Neutrophil (primary cell): ENCODE data around the gene MPPED1.

ENCODE experiments used
- H3K27ac ChIP-seq: fragments of 200-600 bp; sonication (generic); 2 replicates; pipeline ENCODE4 v1.5.1; 2016; ENCODE audit warnings: mild to moderate bottlenecking, moderate library complexity
- H3K27me3 ChIP-seq: fragments of 200-600 bp; sonication (generic); 2 replicates; pipeline ENCODE4 v1.6.0; 2016; ENCODE audit warnings: mild to moderate bottlenecking
- H3K36me3 ChIP-seq: fragments of 200-600 bp; sonication (generic); 2 replicates; pipeline ENCODE4 v1.5.1; 2017
- H3K4me1 ChIP-seq, 2 experiments: fragments of 200-600 bp in 1 of 2; sonication (generic) in 1 of 2; 1 replicate in 1 of 2; 2 replicates in 1 of 2; pipeline versions ENCODE4 v1.5.1 to v1.6.1; 2013 to 2016; ENCODE audit warnings: low read depth in 1 of 2, low read length in 1 of 2, mild to moderate bottlenecking in 1 of 2, moderate library complexity in 1 of 2; ENCODE audit not compliant: control insufficient read depth in 1 of 2, insufficient read depth in 1 of 2
- H3K4me3 ChIP-seq, 2 experiments: fragments of 200-600 bp in 1 of 2; sonication (generic) in 1 of 2; 1 replicate in 1 of 2; 2 replicates in 1 of 2; pipeline ENCODE4 v1.5.1; 2013 to 2016; ENCODE audit warnings: low read depth in 1 of 2, low read length in 1 of 2, mild to moderate bottlenecking in 1 of 2, moderate library complexity in 1 of 2
- H3K9me3 ChIP-seq: fragments of 200-600 bp; sonication (generic); 2 replicates; pipeline ENCODE4 v1.5.1; 2016
- TF ChIP-seq, protein P1 (sequence below): fragments of 200-600 bp; sonication (generic); IDR thresholded peaks from 2 replicates; pipeline ENCODE4 v1.5.1; 2016; ENCODE audit warnings: antibody characterized with exemption

The MPPED1 gene

DNA sequence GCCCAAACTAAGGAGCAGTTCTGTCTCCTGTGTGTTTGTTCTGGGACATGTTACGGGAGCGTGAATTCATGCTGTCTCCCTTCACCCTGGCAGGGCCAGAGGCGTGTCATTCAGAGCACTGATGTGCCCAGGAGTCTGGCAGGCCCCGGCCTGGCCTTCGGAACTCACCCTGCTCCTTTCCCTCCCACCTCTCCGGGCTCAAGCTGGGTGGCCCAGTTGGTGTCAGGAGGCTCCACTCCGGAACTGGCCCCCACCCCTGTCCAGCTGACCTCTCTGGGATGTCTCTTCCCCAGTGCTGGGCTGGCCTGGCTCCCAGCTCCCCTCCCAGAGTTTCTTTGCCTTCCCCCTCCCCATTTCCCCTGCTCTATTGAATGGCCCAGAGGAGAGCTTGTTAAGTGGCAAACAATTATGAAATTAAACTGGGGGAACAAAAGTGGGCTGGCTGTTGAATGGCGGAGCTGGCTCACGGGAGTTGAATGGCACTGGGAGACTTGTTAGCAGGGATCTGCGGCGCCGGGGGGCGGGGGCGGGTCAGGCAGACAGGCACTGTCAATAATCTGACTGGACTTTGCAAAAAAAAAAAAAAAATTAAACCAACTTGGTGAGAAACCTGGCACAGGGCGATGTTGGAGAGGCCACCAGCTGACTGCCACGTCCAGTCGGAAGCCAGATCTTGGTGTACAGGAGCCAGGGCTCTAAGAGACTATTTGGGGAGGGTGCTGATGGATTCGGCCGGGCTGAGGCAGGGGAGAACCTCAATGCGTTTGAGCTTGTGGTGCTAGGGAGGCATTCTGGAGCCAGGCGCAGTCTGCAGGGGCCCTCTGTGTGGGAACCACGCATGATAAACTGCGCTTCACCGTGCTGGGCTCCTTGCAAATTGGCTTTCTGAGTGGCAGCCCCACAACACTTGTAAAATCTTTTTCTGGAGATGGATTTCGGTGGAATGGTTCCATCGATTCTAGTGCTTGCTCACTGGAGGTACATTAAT, 1.3 kb downstream of the MPPED1 start:
- Histone ChIP-seq H3K4me3 (no peak overlapping the region), H3K27me3 (peaks cover 86% of the 10 kb centered on the region)

DNA sequence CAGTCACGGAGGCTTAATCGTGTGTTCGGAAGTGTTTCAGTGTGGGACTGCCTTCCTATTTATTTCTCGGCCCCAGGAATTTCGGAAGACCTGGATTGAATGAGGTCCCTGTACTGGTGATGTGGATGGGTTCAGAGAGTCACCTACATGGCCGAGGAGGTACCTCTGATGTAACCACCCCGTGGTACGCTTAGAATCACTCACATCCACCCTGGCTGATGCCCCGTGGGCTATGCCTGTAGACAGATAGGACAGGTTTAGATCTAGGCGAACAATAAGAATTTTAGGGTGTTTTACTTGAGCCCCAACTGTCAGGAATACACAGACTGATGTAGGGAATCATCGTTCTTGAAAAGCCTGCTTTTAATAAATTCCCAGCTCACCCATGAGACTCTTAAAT, 2.0 kb downstream of the MPPED1 start:
- no peak overlapping the region for H3K4me3 ChIP-seq
- TF ChIP-seq, protein P1, sequence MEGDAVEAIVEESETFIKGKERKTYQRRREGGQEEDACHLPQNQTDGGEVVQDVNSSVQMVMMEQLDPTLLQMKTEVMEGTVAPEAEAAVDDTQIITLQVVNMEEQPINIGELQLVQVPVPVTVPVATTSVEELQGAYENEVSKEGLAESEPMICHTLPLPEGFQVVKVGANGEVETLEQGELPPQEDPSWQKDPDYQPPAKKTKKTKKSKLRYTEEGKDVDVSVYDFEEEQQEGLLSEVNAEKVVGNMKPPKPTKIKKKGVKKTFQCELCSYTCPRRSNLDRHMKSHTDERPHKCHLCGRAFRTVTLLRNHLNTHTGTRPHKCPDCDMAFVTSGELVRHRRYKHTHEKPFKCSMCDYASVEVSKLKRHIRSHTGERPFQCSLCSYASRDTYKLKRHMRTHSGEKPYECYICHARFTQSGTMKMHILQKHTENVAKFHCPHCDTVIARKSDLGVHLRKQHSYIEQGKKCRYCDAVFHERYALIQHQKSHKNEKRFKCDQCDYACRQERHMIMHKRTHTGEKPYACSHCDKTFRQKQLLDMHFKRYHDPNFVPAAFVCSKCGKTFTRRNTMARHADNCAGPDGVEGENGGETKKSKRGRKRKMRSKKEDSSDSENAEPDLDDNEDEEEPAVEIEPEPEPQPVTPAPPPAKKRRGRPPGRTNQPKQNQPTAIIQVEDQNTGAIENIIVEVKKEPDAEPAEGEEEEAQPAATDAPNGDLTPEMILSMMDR, result no peak
- H3K27ac ChIP-seq, result no peak overlapping the region
- H3K36me3 ChIP-seq, result no peaks in the 10 kb centered on the region
- no peaks in the 10 kb centered on the region for H3K4me1 ChIP-seq
- H3K27me3 ChIP-seq, result peaks cover 79% of the 10 kb centered on the region
- no peaks in the 10 kb centered on the region for H3K9me3 ChIP-seq

More for the DNA sequence above, 1.3 kb downstream of the MPPED1 start:
- Histone ChIP-seq H3K36me3 (no peaks in the 10 kb centered on the region), H3K27ac (no peak overlapping the region), H3K4me1 (no peaks in the 10 kb centered on the region), H3K9me3 (no peaks in the 10 kb centered on the region)
- TF ChIP-seq, protein P1, result no peak

DNA sequence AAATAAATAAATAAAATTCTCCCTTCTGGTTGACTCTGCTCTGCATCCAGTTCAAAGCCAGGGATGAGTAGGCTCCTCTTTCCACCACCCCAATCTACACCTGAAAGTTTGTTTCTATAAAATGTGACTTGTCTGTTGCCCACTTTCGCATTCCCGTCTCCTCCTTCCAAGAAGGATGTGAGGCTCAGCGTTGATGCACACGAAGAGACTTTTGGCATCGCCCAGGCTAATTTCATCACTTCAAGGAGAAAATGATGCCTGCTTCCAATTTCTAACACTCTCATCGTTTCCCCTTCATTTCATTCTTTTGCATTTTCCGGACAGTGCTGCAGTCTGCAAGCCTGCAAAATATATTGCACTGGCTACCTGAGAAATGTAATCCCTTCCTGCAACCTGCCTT, 3.9 kb downstream of the MPPED1 start:
- no peaks in the 10 kb centered on the region for H3K36me3 ChIP-seq
- no peak overlapping the region for H3K27ac ChIP-seq
- H3K9me3 ChIP-seq, result no peaks in the 10 kb centered on the region
- H3K4me1 ChIP-seq, result no peaks in the 10 kb centered on the region
- TF ChIP-seq, protein P1, result no peak
- H3K4me3 ChIP-seq, result no peak overlapping the region
- H3K27me3 ChIP-seq, result peaks cover 60% of the 10 kb centered on the region

DNA sequence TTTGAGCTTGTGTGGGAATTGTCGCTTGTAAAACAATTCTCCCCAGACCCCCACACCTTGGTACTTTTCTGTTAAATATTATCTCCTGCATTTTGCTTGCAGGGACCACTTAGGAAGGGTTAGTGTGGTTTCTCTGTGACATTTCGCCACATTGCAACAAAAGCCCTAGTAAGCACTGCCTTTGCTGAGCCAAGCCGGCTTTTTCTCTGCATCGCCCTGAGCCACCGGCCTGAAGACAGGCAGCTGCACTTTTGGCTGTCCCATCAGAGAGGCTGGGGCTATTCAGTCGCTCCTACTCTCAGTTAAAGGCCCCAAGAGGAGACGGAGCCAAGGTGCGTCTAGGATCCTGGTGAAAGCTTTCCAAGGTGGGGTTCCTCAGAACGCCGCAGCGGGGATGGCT, 5.7 kb downstream of the MPPED1 start:
- H3K27me3 ChIP-seq, result peaks cover 43% of the 10 kb centered on the region
- TF ChIP-seq, protein P1, result no peak

DNA sequence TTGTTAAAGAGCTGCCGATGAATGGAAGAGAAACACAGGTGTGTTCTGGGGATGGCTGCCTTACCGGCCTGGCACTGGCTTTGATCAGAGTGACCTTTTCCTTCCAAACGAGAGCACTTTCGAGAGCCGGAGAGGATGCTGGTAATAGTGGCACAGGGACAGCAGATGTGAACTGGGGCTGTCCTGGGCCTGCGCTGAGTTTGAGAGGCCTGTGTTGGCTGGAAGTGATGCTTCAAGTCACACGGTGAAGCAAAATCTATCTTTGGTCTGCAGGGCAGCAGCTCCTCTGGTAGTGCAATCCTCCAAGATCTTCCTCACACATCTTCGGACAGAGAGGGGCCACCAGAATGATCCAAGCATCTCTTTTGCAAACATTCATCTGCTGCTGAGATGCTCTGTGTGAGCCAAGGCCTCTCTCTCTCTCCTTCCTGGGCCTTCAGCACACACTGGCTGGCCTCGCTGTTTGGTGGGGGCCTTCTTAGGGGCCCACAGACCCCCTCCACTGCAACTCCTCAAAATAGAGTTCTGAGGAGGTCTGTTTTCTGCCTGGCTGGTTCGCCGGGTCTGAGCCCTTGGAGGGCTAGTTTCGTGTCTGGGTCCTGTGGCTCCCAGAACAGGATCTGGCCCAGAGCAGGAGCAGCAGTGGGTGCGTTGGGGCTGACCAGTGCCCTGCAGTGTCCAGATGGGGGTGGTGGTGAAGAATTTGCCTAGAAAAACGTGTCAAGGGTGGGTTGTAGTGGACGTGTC, 6.4 kb downstream of the MPPED1 start:
- Histone ChIP-seq H3K4me3 (no peak overlapping the region), H3K36me3 (no peaks in the 10 kb centered on the region), H3K4me1 (no peaks in the 10 kb centered on the region), H3K27me3 (peaks cover 36% of the 10 kb centered on the region), H3K27ac (no peak overlapping the region), H3K9me3 (no peaks in the 10 kb centered on the region)
- TF ChIP-seq, protein P1, result no peak

More for the DNA sequence above, 5.7 kb downstream of the MPPED1 start:
- Histone ChIP-seq H3K36me3 (no peaks in the 10 kb centered on the region), H3K4me1 (no peaks in the 10 kb centered on the region), H3K4me3 (no peak overlapping the region), H3K27ac (no peak overlapping the region), H3K9me3 (no peaks in the 10 kb centered on the region)
